Mesenchymal stem cell (in vitro differentiated cells and primary cell): ENCODE results near the gene REPIN1.
A peak's percentile ranks its signal among the peaks of the same experiment; 100 is the strongest.

Experiments used
- DNase-seq: peaks from one replicate; pipeline ENCODE4 v3.0.0-alpha.2; 2013
- H2AFZ ChIP-seq: one replicate; pipeline ENCODE4 v1.6.1; 2013; ENCODE audit warnings: low read depth, mild to moderate bottlenecking, control low read depth, inconsistent platforms, low read length, moderate library complexity
- H2AK5ac ChIP-seq: 2 replicates; pipeline ENCODE4 v1.6.1; 2013; ENCODE audit warnings: low read length, moderate library complexity, mild to moderate bottlenecking, inconsistent platforms; ENCODE audit not compliant: severe bottlenecking
- H2BK120ac ChIP-seq: one replicate; pipeline ENCODE4 v1.6.1; 2013; ENCODE audit warnings: low read depth, mild to moderate bottlenecking, inconsistent platforms, low read length, moderate library complexity
- H2BK12ac ChIP-seq, 2 experiments: one replicate each; pipeline ENCODE4 v1.6.1; 2013; ENCODE audit warnings: inconsistent platforms in 2 of 2, low read length in 2 of 2, mild to moderate bottlenecking in 2 of 2, moderate library complexity in 2 of 2, control low read depth in 1 of 2
- H2BK15ac ChIP-seq: one replicate; pipeline ENCODE4 v1.6.1; 2013; ENCODE audit warnings: mild to moderate bottlenecking, low read depth, inconsistent platforms; ENCODE audit not compliant: poor library complexity, severe bottlenecking
- H2BK5ac ChIP-seq: 2 replicates; pipeline ENCODE4 v1.6.1; 2013; ENCODE audit warnings: low read depth, mild to moderate bottlenecking, low read length, control low read depth, inconsistent platforms; ENCODE audit not compliant: poor library complexity, severe bottlenecking
- H3K14ac ChIP-seq, 2 experiments: one replicate each; pipeline ENCODE4 v1.6.1; 2013; ENCODE audit warnings: inconsistent platforms in 2 of 2, low read length in 2 of 2, control low read depth in 1 of 2, mild to moderate bottlenecking in 1 of 2, moderate library complexity in 1 of 2
- H3K18ac ChIP-seq, 2 experiments: one replicate each; pipeline ENCODE4 v1.6.1; 2013; ENCODE audit warnings: inconsistent platforms in 2 of 2, low read length in 2 of 2, control low read depth in 1 of 2, low read depth in 1 of 2, mild to moderate bottlenecking in 1 of 2
- H3K23ac ChIP-seq, 2 experiments: one replicate each; pipeline ENCODE4 v1.6.1; 2013; ENCODE audit warnings: inconsistent platforms in 2 of 2, low read length in 2 of 2, mild to moderate bottlenecking in 2 of 2, moderate library complexity in 2 of 2, control low read depth in 1 of 2
- H3K27ac ChIP-seq: 2 replicates; pipeline ENCODE4 v1.5.1; 2013; ENCODE audit warnings: mild to moderate bottlenecking, moderate library complexity, low read length, control low read depth, inconsistent platforms; ENCODE audit not compliant: poor library complexity, severe bottlenecking
- H3K27me3 ChIP-seq, 2 experiments: 2 replicates each; pipeline versions ENCODE4 v1.6.1 to v1.7.0; 2013; ENCODE audit warnings: low read length in 2 of 2, mild to moderate bottlenecking in 2 of 2, moderate library complexity in 2 of 2, control low read depth in 1 of 2, inconsistent platforms in 1 of 2; ENCODE audit not compliant: control insufficient read depth in 1 of 2, insufficient read depth in 1 of 2
- H3K36me3 ChIP-seq, 2 experiments: 2 replicates each; pipeline versions ENCODE4 v1.6.1 to v1.7.0; 2013; ENCODE audit warnings: low read length in 2 of 2, control low read depth in 1 of 2, inconsistent platforms in 1 of 2, low read depth in 1 of 2, mild to moderate bottlenecking in 1 of 2; ENCODE audit not compliant: insufficient read depth in 2 of 2, control insufficient read depth in 1 of 2
- H3K4ac ChIP-seq, 2 experiments: one replicate each; pipeline ENCODE4 v1.6.1; 2013; ENCODE audit warnings: inconsistent platforms in 2 of 2, low read length in 2 of 2, mild to moderate bottlenecking in 2 of 2, moderate library complexity in 2 of 2, control low read depth in 1 of 2, low read depth in 1 of 2
- H3K4me1 ChIP-seq: 2 replicates; pipeline ENCODE4 v1.6.1; 2013; ENCODE audit warnings: low read depth, low read length, control low read depth; ENCODE audit not compliant: control insufficient read depth, insufficient read depth
- H3K4me2 ChIP-seq: 2 replicates; pipeline ENCODE4 v1.6.1; 2013; ENCODE audit warnings: low read length, mild to moderate bottlenecking, inconsistent platforms; ENCODE audit not compliant: poor library complexity, severe bottlenecking
- H3K4me3 ChIP-seq, 2 experiments: 2 replicates each; pipeline versions ENCODE4 v1.5.1 to v1.7.0; 2013; ENCODE audit warnings: low read length in 2 of 2, mild to moderate bottlenecking in 2 of 2, control low read depth in 1 of 2, low read depth in 1 of 2; ENCODE audit not compliant: insufficient read depth in 1 of 2
- H3K79me1 ChIP-seq: replicated peaks from 2 replicates; pipeline ENCODE4 v1.6.1; 2013; ENCODE audit warnings: mild to moderate bottlenecking, control low read depth, low read length, inconsistent platforms; ENCODE audit not compliant: poor library complexity, severe bottlenecking
- H3K9ac ChIP-seq: 2 replicates; pipeline ENCODE4 v1.7.0; 2013; ENCODE audit warnings: mild to moderate bottlenecking, low read length, moderate library complexity
- H3K9me3 ChIP-seq: 2 replicates; pipeline ENCODE4 v1.7.0; 2013; ENCODE audit warnings: mild to moderate bottlenecking, low read length; ENCODE audit not compliant: control insufficient read depth
- H4K8ac ChIP-seq: one replicate; pipeline ENCODE4 v1.6.1; 2013; ENCODE audit warnings: inconsistent platforms, mild to moderate bottlenecking, low read length, moderate library complexity
- H4K91ac ChIP-seq: one replicate; pipeline ENCODE4 v1.6.1; 2013; ENCODE audit warnings: mild to moderate bottlenecking, low read length, inconsistent platforms
- WGBS: methylation state at CpG from one replicate; pipeline ENCODE4 v1.1.7; 2013; ENCODE audit warnings: mixed read lengths; 5-methylcytosine and 5-hydroxymethylcytosine counted together

Gene REPIN1

DNA sequence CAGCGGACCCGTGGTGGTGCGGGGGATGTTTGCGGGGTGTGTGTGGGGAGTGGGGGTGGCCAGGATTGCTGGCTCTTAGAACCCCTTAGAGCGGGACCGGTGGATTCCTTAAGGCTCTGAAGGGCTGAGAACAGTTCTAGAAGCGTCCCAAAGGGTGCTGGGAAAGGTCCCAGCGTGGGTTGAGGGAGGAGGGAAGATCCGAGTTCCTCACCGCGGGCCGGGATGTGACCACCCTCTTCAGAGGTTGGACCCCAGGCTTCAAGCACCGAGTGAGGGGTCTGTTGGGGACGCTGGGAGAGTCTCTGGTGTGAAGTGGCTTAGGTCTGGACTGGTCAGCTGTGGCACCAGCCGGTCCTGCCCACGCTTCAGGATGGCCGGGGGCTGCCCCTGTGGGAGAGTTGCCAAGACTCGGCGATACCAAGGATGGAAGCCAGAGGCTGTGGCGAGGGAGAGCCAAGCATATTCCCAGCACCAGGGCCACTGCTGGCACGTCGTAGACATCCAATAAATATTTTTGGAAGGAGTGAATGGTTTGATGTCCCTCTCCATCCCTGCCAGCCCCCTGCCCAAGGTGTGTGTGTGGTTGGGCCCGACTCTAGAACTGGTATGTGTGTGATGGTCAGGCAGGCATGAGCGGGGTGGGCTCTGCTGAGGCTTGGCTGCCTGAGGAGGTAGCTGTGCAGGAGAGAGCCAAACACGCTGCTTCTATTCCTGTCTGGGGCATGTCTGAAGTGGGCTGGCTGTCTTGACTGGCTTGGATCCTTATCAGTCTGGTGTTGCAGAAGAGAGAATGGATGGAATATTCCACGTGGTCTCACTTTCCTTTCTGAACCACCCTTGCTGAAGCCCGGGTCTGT is 29.7 kb downstream of the REPIN1 start:
- H2BK12ac ChIP-seq: no peak overlapping the region
- H4K8ac ChIP-seq: no peak overlapping the region
- peaks cover 19% of the 10 kb centered on the region for H3K79me1 ChIP-seq
- H3K4me2 ChIP-seq: no peak overlapping the region
- no peak overlapping the region for H3K18ac ChIP-seq
- no peak overlapping the region for H3K4ac ChIP-seq
- H3K9ac ChIP-seq: no peak overlapping the region
- no peak overlapping the region for H2BK15ac ChIP-seq
- no peaks in the 10 kb centered on the region for H3K27me3 ChIP-seq
- peaks cover 19% of the 10 kb centered on the region for H3K4me1 ChIP-seq
- no peaks in the 10 kb centered on the region for H3K9me3 ChIP-seq
- H3K4me3 ChIP-seq: no peak overlapping the region
- no peak overlapping the region for H2BK5ac ChIP-seq
- H3K14ac ChIP-seq: no peak overlapping the region
- H3K23ac ChIP-seq: no peak overlapping the region
- H3K27ac ChIP-seq: no peak overlapping the region
- no peak for DNase-seq
- H4K91ac ChIP-seq: no peak overlapping the region
- H2AK5ac ChIP-seq: no peak overlapping the region
- H2AFZ ChIP-seq: no peak overlapping the region
- H3K36me3 ChIP-seq: peaks cover 15 to 34% of the 10 kb centered on the region in 2 experiments
- H2BK120ac ChIP-seq: no peak overlapping the region
- WGBS: 94% methylated on average over 27 of the region's 27 CpGs

DNA sequence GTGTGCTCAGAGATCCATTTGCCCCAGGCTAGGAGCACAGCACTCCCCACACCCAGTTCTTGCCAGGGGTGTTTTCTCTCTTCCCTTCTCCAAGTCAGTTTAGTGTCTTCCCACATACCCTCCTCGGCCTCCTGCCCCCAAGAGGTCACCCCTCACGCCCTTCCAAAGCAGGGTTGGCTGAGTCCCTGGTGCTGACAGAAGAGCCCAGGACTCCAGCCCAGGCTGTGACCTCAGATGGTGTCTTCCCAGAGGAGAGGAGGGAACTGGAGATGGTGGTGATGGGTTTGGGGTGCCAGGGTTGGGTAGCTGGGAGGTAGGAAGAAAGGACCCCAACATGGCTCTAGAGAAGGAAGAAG is 30.3 kb downstream of the REPIN1 start:
- no peak overlapping the region for H3K14ac ChIP-seq
- no peak overlapping the region for H2BK5ac ChIP-seq
- H2BK12ac ChIP-seq: no peak overlapping the region
- H3K4me3 ChIP-seq: no peak overlapping the region
- WGBS: 86% methylated on average over 1 of the region's 2 CpGs
- no peak for DNase-seq
- H3K4me1 ChIP-seq: peaks cover 19% of the 10 kb centered on the region
- no peak overlapping the region for H3K4ac ChIP-seq
- H3K36me3 ChIP-seq: peaks cover 15 to 34% of the 10 kb centered on the region in 2 experiments
- no peak overlapping the region for H2BK120ac ChIP-seq
- H2AFZ ChIP-seq: no peak overlapping the region
- H4K91ac ChIP-seq: no peak overlapping the region
- H2AK5ac ChIP-seq: no peak overlapping the region
- H3K18ac ChIP-seq: no peak overlapping the region
- H3K79me1 ChIP-seq: peaks cover 17% of the 10 kb centered on the region
- H3K9me3 ChIP-seq: no peaks in the 10 kb centered on the region
- no peak overlapping the region for H3K4me2 ChIP-seq
- no peak overlapping the region for H3K9ac ChIP-seq
- no peak overlapping the region for H4K8ac ChIP-seq
- no peak overlapping the region for H3K27ac ChIP-seq
- no peaks in the 10 kb centered on the region for H3K27me3 ChIP-seq
- no peak overlapping the region for H3K23ac ChIP-seq
- H2BK15ac ChIP-seq: no peak overlapping the region

DNA sequence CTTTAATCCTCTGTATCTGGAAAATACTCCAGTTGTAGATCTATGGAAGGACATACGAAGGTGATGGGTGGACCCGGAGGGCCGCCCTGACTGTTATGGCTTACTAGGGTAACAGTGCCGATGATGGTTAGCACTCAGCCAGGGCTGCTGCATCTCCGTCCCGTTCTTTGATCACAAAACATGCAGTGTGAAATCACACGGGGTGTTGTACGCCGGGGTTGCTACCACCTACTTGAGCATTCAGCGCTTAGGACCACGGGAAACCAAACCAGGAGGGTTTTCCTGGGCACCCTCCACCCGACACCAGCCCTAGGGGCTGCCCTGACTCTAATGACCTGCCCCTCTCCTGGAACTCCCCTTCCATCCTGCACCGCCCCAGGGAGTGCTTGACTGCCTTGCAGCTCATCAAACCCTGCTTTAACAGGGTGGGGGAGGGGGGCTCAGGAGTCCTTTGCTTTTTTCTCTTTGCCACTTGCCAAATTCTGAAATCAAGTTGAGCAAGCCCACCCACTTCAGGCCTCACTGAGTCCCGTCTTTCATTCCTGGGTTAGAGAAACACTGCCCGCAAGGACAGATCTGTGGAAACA is 30.9 kb downstream of the REPIN1 start:
- peaks cover 17% of the 10 kb centered on the region for H3K79me1 ChIP-seq
- H4K91ac ChIP-seq: peak overlapping the region; percentile 35
- H2BK12ac ChIP-seq: no peak overlapping the region
- no peak overlapping the region for H3K4me2 ChIP-seq
- WGBS: 85% methylated on average over 13 of the region's 15 CpGs
- no peak overlapping the region for H2AK5ac ChIP-seq
- no peak overlapping the region for H3K14ac ChIP-seq
- H2BK5ac ChIP-seq: no peak overlapping the region
- no peaks in the 10 kb centered on the region for H3K9me3 ChIP-seq
- no peak overlapping the region for H3K4ac ChIP-seq
- H2AFZ ChIP-seq: no peak overlapping the region
- H3K4me3 ChIP-seq: no peak overlapping the region
- no peak overlapping the region for H4K8ac ChIP-seq
- H3K18ac ChIP-seq: no peak overlapping the region
- DNase-seq: no peak
- no peaks in the 10 kb centered on the region for H3K27me3 ChIP-seq
- no peak overlapping the region for H3K23ac ChIP-seq
- no peak overlapping the region for H3K27ac ChIP-seq
- H3K9ac ChIP-seq: no peak overlapping the region
- peaks cover 15 to 34% of the 10 kb centered on the region in 2 experiments for H3K36me3 ChIP-seq
- peaks cover 22% of the 10 kb centered on the region for H3K4me1 ChIP-seq
- H2BK15ac ChIP-seq: no peak overlapping the region
- no peak overlapping the region for H2BK120ac ChIP-seq

DNA sequence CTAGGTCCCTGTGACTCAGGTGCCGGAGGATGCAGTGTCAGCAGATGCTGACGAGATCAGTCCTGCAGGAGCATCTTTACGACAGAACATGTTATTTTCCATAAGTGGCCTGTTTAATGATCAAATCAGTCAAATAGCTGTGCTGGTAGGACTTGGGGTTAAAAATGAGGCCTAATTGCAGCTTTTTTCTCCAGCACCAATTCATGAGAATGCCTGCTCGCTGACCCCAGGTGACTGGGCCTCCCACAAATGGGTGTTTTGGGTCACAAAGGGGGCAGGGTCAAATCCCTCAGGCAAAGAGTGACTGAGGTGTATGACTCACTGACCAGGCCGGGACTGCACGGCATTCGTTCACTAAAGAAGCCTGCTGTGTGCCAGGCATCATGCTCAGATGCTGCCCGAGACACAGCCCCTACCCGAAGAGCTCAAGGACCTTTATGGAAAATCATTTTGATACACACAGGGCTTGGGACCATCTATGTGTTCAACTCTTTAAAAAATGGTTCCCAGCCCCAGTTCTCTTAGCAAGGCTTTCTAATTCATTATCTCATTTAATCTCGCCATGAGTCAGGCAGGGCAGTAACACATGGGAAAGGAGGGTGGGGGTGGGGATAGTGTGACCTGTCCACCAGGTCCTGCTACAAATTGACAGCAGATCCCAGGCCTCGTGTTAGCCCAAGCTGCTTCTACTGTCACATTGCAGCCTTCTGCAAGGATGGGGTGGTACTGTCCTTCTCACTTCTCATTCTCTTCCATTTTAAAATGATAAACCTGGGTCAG is 31.6 kb downstream of the REPIN1 start:
- H3K27me3 ChIP-seq: no peaks in the 10 kb centered on the region
- no peak overlapping the region for H3K4me3 ChIP-seq
- H3K27ac ChIP-seq: no peak overlapping the region
- no peak overlapping the region for H3K14ac ChIP-seq
- no peak overlapping the region for H3K4me2 ChIP-seq
- H2BK5ac ChIP-seq: no peak overlapping the region
- no peak overlapping the region for H2BK12ac ChIP-seq
- no peak overlapping the region for H2BK120ac ChIP-seq
- H3K4me1 ChIP-seq: peaks cover 24% of the 10 kb centered on the region
- no peak overlapping the region for H3K9ac ChIP-seq
- DNase-seq: peak; percentile 74
- peak overlapping the region; percentile 23 for H2BK15ac ChIP-seq
- no peaks in the 10 kb centered on the region for H3K9me3 ChIP-seq
- H3K36me3 ChIP-seq: peaks cover 15 to 34% of the 10 kb centered on the region in 2 experiments
- H3K79me1 ChIP-seq: peaks cover 17% of the 10 kb centered on the region
- H3K23ac ChIP-seq: peak overlapping the region in 1 of 2 experiments; percentile 11
- H4K8ac ChIP-seq: no peak overlapping the region
- H2AK5ac ChIP-seq: no peak overlapping the region
- H3K4ac ChIP-seq: no peak overlapping the region
- no peak overlapping the region for H2AFZ ChIP-seq
- H3K18ac ChIP-seq: peak overlapping the region in 1 of 2 experiments; percentile 30
- WGBS: 37% methylated on average over 10 of the region's 11 CpGs
- no peak overlapping the region for H4K91ac ChIP-seq
